GM12892 (cell line): Measurements from ENCODE around the gene XPO6.

Experiments used
- DNase-seq: peaks from one replicate; pipeline ENCODE4 v3.0.0; 2011; ENCODE audit not compliant: insufficient read length
- FAIRE-seq: peaks from 2 replicates; lab custom pipeline; 2011; peaks lifted over from hg19 to GRCh38; lab: Jason Lieb, UNC
- POLR2A ChIP-seq: IDR thresholded peaks from 2 replicates; pipeline ENCODE4 v1.6.1; 2011; ENCODE audit warnings: low read depth, low read length, control low read depth
- POLR2AphosphoS5 ChIP-seq: IDR thresholded peaks from 2 replicates; pipeline ENCODE4 v1.6.1; 2011; ENCODE audit warnings: low read depth, low read length, control low read depth
- TAF1 ChIP-seq: IDR thresholded peaks from 2 replicates; pipeline ENCODE4 v1.6.1; 2011; ENCODE audit warnings: low read depth, mild to moderate bottlenecking, control low read depth, low read length, borderline replicate concordance

Gene XPO6

DNA sequence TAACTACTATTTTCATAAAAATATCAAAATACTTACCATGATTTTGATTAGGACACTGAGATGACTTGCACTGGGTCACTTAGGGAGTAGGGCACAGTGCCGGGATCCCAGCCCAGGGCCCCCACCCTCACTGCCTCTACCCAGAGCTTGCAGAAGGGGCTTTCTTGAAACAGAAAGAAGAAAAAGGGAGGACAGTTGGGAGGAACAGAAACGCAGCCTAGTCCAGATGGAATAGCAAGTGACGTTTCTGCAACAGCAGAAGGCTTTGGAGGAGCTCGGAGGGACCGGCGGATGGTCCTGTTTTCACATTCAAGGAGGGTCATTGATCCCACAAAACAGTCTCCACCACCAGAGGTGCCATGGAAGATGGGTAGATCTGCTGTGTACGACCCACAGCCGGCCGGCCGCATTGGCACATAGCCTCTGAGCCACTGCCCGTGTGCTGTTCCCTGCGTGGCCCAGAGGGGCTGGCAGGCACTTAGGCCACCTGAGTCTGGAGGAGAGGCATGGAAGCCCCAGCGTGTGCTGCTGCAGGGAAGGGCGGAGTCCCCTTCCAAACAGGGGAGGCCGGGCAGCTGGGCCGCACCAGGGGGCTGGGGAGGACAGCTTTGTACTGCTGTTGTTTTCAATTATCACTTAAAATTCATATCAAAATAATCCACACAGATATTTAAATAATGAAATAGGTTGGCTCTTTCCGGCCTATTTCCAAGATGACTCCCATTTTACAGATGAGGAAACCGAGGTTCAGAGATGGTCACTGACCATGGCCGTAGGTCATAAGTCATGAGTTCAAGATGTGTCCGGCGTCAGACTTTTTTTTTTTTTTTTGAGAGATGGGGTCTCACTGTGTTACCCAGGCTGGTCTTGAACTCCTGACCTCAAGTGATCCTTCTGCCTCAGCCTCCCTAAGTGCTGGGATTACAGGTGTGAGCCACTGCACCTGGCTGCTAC is 125.3 kb downstream of the XPO6 start:
- FAIRE-seq (no peak), DNase-seq (no peak)
- no peak for TF ChIP-seq TAF1
- no peak for TF ChIP-seq POLR2A
- no peak for TF ChIP-seq POLR2AphosphoS5

DNA sequence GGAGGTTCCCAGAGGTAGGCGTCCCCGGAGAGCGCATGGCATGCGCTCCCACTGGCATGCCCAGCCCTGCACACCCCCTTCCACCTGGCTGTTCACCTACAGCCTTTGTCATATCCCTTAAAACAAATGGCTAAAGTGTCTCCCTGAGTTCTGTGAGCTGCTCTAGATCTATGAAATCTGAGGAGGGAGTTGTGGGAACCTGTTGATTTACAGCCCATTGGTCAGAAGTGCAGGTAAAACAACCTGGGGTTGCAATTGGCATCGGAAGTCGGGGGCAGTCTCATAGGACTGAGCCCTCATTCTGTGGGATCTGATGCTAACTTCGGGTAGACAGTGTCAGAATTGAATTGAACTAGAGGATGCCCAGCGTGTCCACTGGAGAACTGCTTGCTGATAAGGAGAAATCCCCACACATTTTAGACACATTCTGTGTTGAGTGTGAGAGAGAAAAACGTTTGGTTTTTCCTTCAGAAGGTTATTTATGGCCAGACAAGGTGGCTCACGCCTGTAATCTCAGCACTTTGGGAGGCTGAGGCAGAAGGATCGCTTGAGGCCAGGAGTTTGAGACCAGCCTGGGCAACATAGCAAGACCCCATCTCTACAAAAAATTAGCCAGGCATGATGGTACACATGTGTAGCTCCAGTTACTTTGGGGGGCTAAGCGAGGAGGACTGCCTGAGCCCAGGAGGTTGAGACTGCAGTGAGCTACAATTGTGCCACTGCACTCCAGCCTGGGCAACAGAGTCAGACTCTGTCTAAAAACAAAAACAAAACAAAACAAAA is 126.2 kb downstream of the XPO6 start:
- FAIRE-seq, result no peak
- TF ChIP-seq TAF1 (no peak), POLR2A (no peak), POLR2AphosphoS5 (no peak)
- DNase-seq, result no peak

DNA sequence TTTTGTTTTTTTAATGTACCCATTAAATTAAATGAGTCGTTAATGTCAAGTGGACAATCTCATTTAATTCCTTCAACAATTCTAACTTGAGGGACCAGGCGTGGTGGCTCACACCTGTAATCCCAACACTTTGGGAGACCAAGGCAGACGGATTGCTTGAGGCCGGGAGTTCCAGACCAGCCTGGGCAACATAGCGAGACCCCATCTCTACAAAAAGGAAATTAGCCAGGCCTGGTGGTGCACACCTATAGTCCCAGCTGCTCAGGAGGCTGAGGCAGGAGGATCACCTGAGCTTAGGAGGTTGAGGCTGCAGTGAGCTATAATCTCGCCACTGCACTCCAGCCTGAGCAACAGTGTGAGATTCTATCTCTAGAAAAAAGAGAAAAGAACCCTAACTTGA is 127.6 kb downstream of the XPO6 start:
- FAIRE-seq (no peak), DNase-seq (no peak)

DNA sequence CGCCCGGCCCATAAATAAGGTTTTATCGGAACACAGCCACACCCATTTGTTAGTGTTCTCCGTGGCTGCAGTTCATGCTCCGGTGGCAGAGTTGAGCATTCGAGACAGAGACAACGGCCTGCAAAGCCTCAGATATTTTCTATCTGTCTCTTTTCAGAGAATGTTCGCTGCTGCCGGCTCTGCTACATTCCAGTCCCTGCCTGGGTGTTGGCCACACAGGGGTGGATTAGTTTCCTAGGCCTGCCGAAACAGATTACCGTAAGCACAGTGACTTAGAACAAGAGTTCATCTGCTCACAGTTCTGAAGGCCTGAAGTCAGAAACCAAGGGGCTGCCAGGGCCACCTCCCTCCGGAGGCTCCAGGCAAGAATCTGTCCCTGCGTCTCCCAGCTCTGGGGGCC is 129.1 kb downstream of the XPO6 start:
- no peak for DNase-seq
- FAIRE-seq, result no peak
- TF ChIP-seq TAF1 (no peak), POLR2A (no peak), POLR2AphosphoS5 (no peak)

More for the DNA sequence above, 127.6 kb downstream of the XPO6 start:
- no peak for TF ChIP-seq POLR2A

DNA sequence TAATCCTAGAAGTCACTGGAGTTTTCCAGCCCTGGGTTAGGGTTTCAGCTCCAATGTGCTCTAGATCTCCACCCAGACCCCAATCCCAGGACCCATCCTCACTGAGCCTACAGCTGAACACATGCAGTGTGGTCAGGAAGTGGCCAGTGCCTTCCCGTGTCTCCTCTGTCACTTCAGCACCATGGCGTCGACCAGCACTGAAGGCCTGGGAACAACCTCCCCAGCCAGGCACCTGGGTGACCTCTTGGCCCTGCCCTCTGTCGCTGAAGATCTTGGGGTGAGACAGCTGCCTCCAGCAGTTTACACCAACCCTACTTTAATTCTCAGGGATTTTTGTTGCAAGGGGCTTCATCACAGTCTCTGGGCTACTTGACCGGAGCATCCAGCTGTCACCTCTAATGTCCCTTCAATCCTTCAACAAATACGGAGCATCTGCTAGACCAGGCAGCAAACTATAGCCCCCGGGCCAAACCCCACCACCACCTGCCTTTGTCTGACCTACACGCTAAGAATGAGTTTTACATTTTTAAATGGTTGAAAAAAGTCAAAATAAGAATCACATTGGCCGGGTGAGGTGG is 130.3 kb downstream of the XPO6 start:
- FAIRE-seq, result no peak
- no peak for DNase-seq
- TF ChIP-seq POLR2AphosphoS5 (no peak), TAF1 (no peak), POLR2A (no peak)

DNA sequence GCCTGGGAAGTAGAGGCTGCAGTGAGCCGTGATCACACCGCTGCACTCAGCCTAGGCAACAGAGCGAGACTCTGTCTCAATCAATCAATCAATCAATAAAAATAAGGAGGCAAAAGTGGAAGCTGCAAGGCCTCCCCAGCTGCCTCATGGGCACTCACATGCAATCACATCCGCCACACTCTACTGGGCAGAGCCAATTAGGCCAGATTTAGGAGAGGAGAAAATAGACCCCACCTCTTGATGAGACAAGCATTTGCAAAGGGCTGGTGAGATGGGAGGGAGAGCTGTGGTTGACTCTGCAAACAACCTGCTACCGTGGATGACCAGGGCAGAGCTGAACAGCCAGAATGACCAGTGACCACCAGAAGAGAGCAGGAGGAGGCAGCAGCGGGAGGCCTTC is 133.5 kb downstream of the XPO6 start:
- TF ChIP-seq POLR2AphosphoS5 (no peak), TAF1 (no peak), POLR2A (no peak)
- DNase-seq (no peak), FAIRE-seq (no peak)

DNA sequence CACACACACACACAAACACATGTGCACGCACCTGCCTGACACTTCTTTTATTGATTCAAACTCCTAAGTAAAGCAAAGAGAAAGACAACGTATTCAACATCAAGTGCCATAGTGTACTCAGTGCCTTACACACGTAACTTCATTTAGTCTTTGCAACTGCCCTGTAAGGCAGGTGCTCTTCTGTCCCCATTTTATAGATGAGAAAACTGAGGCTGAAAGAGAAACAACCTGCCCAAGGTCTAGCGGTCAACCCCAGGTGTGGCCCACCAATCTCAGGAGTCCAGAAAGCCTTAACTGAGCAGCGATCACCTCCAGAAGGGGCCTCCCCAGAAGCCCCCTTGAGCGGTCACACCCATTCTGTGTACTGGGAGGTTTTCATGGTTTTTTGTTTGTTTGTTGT is 137.9 kb downstream of the XPO6 start:
- TF ChIP-seq POLR2A, result no peak
- no peak for TF ChIP-seq POLR2AphosphoS5
- TF ChIP-seq TAF1, result no peak
- no peak for DNase-seq
- FAIRE-seq, result no peak

DNA sequence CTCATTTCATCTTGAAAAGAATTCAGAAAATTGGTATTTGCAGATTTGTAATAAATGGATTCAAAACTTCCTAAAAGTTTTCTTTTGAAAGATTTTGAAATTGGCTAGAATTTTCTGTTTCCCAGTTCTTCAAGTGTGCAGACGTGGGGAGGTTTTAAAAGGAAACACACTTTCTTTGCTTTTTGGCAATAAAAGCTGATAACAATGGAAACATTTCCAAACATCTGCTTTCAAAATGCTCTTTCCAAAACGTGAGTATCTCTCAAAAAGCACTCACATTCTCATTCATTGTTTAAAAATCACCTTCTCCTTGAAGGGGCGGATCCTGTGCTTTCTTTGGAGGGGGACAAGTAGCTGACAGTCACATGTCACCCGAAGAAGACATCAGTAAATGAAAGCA is 139.7 kb downstream of the XPO6 start:
- TF ChIP-seq POLR2AphosphoS5 (no peak), TAF1 (no peak), POLR2A (no peak)
- DNase-seq (no peak), FAIRE-seq (no peak)

DNA sequence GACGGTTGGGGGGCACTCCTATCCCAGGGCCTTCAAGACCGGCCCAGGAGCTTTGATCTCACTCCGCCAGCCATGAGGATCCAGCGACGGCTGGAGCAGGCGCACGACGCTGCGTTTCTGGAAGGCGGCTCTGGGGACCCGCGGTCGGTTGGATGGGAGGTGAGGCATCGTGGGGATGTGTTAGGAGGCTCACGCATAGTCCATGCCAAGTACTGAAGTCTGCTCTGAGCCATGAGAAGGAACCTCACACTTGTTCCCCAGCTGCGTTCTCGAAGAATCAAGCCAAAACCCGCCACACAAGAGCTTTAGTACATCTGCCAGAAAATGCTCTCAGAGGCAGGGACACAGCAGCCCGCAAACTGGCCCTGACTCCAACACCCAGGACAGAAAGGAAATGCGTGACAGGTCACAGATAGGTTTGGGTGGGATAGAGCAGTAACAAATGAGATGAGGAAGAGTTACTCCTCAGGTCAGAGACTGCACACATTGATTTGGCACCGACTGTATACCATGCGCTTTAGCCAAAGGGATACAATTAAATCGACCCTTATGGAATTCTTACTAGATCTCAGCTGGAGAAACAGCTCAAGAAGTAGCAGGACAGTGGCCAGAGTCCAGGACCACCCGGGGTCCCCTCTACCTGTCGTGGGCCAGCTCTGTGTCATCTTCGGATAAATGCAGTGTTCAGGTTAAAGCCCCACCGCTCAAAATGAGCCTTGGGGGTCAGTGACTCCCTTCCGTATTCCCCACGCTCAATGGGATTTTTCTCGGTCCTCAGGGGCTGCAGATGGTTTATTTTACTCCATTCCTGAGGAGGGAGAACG is 141.6 kb downstream of the XPO6 start:
- FAIRE-seq (no peak), DNase-seq (no peak)
- no peak for TF ChIP-seq POLR2A
- TF ChIP-seq TAF1, result no peak
- TF ChIP-seq POLR2AphosphoS5, result no peak

DNA sequence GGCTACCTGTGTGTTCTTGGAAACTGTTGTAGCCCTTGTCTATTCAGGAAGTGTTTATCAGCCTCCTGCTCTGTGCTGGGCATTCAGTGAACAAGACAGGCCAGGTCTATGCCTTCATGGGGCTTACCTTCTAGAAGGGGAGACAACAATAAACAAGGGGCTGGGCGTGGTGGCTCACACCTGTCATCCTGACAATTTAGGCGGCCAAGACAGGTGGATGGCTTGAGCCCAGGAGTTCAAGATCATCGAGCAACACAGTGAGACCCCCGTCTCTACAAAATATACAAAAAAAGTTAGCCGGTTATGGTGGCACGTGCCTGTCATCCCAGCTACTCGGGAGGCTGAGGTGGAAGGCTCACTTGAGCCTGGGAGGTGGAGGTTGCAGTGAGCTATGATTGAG is 142.8 kb downstream of the XPO6 start:
- FAIRE-seq (no peak), DNase-seq (no peak)
- no peak for TF ChIP-seq TAF1
- no peak for TF ChIP-seq POLR2AphosphoS5
- TF ChIP-seq POLR2A, result no peak

DNA sequence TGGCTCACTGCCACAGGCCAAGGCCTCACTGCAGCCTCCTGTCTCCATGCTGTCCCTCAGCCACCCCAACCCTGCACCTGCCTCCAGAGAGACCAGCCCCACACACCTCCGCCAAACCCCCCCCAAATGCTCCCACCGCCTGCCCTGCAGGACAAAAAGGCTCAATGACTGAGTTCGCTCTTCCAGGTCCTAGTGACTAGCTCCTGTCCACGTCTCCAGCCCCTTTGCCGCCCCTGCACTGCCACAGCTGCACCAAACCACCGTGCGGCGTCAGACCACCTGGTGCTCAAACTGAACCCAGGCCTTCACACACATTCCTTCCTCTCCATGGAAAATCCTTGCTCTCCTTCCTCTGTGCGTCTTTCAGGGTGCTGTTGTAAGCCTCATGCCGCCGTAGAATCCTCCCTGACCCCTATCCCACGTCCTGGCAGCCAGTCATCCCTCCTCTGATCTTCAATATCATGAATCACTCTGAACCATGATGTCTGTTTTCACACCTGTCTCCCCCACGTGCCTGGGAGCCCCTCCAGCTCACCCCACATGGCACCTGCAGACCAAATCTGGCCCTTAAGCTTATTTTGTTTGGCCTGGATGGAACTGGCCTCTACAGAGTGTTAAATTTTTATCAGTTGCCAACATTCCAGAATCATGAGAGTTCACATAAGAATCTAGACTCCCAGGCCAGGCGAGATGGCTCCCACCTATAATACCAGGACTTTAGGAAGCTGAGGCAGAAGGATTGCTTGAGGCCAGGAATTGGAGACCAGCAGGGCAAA is 144.0 kb downstream of the XPO6 start:
- no peak for TF ChIP-seq POLR2A
- no peak for TF ChIP-seq TAF1
- no peak for TF ChIP-seq POLR2AphosphoS5
- FAIRE-seq (no peak), DNase-seq (no peak)
